Panc1 (cell line): ENCODE measurements around the gene HMGCS2. TPM values are rescaled to one million over a fixed set of nuclear protein-coding genes. Genes with fewer than 3 reads are reported as not detected.

Experiments used
- ATAC-seq: fragments of 200-7000 bp; cut with Tn5 transposase; 2 replicates; pipeline ENCODE4 v1.9.1; 2020; ENCODE audit warnings: mild to moderate bottlenecking, moderate library complexity
- BruUV-seq: library from RNA; stranded (reverse); fragments of 400-500 nt; replicated peaks from 2 replicates; lab custom pipeline; 2021; lab: Mats Ljungman, UMichigan
- CTCF ChIA-PET: fragments of 300-600 bp; sonication (Branson Sonifier 250); formaldehyde crosslinking; loops from one replicate; lab custom pipeline; 2022; ENCODE audit warnings: antibody characterized with exemption; lab: Charles Lee
- POLR2A ChIA-PET: fragments of 300-600 bp; sonication (Branson Sonifier 250); formaldehyde crosslinking; loops from one replicate; lab custom pipeline; 2022; ENCODE audit warnings: antibody characterized with exemption; lab: Charles Lee
- DNase-seq: peaks from one replicate; pipeline ENCODE4 v3.0.0-alpha.2; 2010; ENCODE audit warnings: low read depth, low spot score
- H3K27ac ChIP-seq: 2 replicates; pipeline ENCODE4 v1.5.1; 2011; ENCODE audit warnings: mild to moderate bottlenecking, low read length, inconsistent platforms
- H3K27me3 ChIP-seq: fragments of 200-500 bp; sonication (Bioruptor generic); 2 replicates; pipeline ENCODE4 v1.6.0; 2014; ENCODE audit warnings: low read length, inconsistent platforms; ENCODE audit not compliant: control insufficient read depth, insufficient read depth
- H3K36me3 ChIP-seq: fragments of 200-500 bp; sonication (Bioruptor generic); 2 replicates; pipeline ENCODE4 v1.5.1; 2014; ENCODE audit warnings: inconsistent platforms, mild to moderate bottlenecking, low read length, moderate library complexity; ENCODE audit not compliant: control insufficient read depth, insufficient read depth
- H3K4me1 ChIP-seq: 2 replicates; pipeline ENCODE4 v1.5.1; 2011; ENCODE audit warnings: inconsistent platforms, mild to moderate bottlenecking, low read length, moderate library complexity; ENCODE audit not compliant: control insufficient read depth, insufficient read depth
- H3K4me3 ChIP-seq, 2 experiments: 2 replicates each; pipeline ENCODE4 v1.5.1; 2011 to 2012; ENCODE audit warnings: low read depth in 2 of 2, low read length in 2 of 2, mild to moderate bottlenecking in 2 of 2, inconsistent platforms in 1 of 2, moderate library complexity in 1 of 2
- H3K9me3 ChIP-seq: fragments of 200-500 bp; sonication (Bioruptor generic); 2 replicates; pipeline ENCODE4 v1.5.1; 2014; ENCODE audit warnings: low read depth, mild to moderate bottlenecking, inconsistent platforms, low read length, moderate library complexity; ENCODE audit not compliant: control insufficient read depth, insufficient read depth
- POLR2AphosphoS5 ChIP-seq: IDR thresholded peaks from 2 replicates; pipeline ENCODE4 v1.6.1; 2012; ENCODE audit warnings: mild to moderate bottlenecking, low read depth, low read length, moderate library complexity
- SIN3A ChIP-seq: IDR thresholded peaks from 2 replicates; pipeline ENCODE4 v1.6.1; 2012; ENCODE audit warnings: low read depth, mild to moderate bottlenecking, low read length, moderate library complexity, borderline replicate concordance; ENCODE audit not compliant: insufficient read depth
- TCF7L2 ChIP-seq: IDR thresholded peaks from 2 replicates; pipeline ENCODE4 v1.6.1; 2011; ENCODE audit warnings: mild to moderate bottlenecking, low read depth, low read length, inconsistent platforms
- in situ Hi-C: cut with HindIII; loops from 2 replicates; pipeline ENCODE4 v1.10.0; 2016; ENCODE audit warnings: low sequenced_read_pairs, low pct_unique_long_range_greater_than_20kb
- intact Hi-C: fragments of 100-400 bp; cut with micrococcal nuclease; formaldehyde crosslinking; loops from one replicate; pipeline ENCODE4 v1.10.0; 2022; ENCODE audit not compliant: unreplicated experiment
- total RNA-seq: library from RNA; stranded (reverse); gene quantifications from one replicate; pipeline ENCODE4 v1.2.1, GENCODE V29; 2021; ENCODE audit not compliant: unreplicated experiment
- TF ChIP-seq, protein P1 (sequence below), 2 experiments: IDR thresholded peaks; 2 replicates each; pipeline ENCODE4 v1.6.1; 2011 to 2012; ENCODE audit warnings: low read depth in 2 of 2, control low read depth in 1 of 2, low read length in 1 of 2, mild to moderate bottlenecking in 1 of 2, moderate library complexity in 1 of 2; ENCODE audit not compliant: insufficient read depth in 1 of 2
- TF ChIP-seq, protein P2 (sequence below): fragments of 450-650 bp; IDR thresholded peaks from 2 replicates; pipeline ENCODE4 v1.5.1; 2017; ENCODE audit warnings: mild to moderate bottlenecking

The HMGCS2 gene
- total RNA-seq, 1 experiment from 2014 or later, result 0.33 TPM

DNA sequence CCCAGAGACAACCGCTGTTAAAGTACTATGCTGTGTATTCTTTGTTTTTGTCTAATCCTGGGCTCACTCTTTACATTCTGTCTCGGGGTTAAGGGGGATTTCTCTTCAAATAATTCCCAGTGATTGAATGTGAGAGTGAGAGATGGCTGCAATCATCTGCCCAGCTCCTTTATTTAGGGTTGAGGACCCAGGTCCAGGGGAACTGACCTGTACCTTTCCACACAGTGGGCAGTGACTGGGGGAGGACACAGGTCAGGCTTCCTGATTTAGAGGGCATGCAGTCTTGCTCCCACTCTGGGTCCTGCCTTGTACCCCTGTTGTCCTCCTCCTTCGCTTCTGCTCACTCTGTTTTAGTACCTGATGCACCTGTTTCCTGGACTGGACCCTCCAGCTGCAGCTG lies 35.0 kb downstream of the HMGCS2 start:
- no peaks in the 10 kb centered on the region for H3K9me3 ChIP-seq
- H3K4me1 ChIP-seq, result no peaks in the 10 kb centered on the region
- no peak overlapping the region for H3K4me3 ChIP-seq
- CTCF ChIA-PET, result interaction anchor here (1.2 kb wide), 1 partner anchor 58 kb away, joined by 3 read pairs; no protein-coding TSS in a partner anchor
- peaks cover 7% of the 10 kb centered on the region for H3K36me3 ChIP-seq
- TF ChIP-seq TCF7L2 (no peak), POLR2AphosphoS5 (no peak), SIN3A (no peak)
- TF ChIP-seq, protein P1, sequence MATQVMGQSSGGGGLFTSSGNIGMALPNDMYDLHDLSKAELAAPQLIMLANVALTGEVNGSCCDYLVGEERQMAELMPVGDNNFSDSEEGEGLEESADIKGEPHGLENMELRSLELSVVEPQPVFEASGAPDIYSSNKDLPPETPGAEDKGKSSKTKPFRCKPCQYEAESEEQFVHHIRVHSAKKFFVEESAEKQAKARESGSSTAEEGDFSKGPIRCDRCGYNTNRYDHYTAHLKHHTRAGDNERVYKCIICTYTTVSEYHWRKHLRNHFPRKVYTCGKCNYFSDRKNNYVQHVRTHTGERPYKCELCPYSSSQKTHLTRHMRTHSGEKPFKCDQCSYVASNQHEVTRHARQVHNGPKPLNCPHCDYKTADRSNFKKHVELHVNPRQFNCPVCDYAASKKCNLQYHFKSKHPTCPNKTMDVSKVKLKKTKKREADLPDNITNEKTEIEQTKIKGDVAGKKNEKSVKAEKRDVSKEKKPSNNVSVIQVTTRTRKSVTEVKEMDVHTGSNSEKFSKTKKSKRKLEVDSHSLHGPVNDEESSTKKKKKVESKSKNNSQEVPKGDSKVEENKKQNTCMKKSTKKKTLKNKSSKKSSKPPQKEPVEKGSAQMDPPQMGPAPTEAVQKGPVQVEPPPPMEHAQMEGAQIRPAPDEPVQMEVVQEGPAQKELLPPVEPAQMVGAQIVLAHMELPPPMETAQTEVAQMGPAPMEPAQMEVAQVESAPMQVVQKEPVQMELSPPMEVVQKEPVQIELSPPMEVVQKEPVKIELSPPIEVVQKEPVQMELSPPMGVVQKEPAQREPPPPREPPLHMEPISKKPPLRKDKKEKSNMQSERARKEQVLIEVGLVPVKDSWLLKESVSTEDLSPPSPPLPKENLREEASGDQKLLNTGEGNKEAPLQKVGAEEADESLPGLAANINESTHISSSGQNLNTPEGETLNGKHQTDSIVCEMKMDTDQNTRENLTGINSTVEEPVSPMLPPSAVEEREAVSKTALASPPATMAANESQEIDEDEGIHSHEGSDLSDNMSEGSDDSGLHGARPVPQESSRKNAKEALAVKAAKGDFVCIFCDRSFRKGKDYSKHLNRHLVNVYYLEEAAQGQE (IDR thresholded peaks at IDR 0.05; ENCODE audit: insufficient read depth in 1 of 2, low read depth in 2 of 2, low read length in 1 of 2), result no peak
- TF ChIP-seq, protein P2, sequence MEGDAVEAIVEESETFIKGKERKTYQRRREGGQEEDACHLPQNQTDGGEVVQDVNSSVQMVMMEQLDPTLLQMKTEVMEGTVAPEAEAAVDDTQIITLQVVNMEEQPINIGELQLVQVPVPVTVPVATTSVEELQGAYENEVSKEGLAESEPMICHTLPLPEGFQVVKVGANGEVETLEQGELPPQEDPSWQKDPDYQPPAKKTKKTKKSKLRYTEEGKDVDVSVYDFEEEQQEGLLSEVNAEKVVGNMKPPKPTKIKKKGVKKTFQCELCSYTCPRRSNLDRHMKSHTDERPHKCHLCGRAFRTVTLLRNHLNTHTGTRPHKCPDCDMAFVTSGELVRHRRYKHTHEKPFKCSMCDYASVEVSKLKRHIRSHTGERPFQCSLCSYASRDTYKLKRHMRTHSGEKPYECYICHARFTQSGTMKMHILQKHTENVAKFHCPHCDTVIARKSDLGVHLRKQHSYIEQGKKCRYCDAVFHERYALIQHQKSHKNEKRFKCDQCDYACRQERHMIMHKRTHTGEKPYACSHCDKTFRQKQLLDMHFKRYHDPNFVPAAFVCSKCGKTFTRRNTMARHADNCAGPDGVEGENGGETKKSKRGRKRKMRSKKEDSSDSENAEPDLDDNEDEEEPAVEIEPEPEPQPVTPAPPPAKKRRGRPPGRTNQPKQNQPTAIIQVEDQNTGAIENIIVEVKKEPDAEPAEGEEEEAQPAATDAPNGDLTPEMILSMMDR, result no peak
- intact Hi-C loops (no loop called here), in situ Hi-C loops (no loop called here)
- ATAC-seq, result no peak
- POLR2A ChIA-PET, result no interaction called here
- no peak for DNase-seq
- no peak overlapping the region for H3K27ac ChIP-seq
- no TSS peak for BruUV-seq
- H3K27me3 ChIP-seq, result no peaks in the 10 kb centered on the region

DNA sequence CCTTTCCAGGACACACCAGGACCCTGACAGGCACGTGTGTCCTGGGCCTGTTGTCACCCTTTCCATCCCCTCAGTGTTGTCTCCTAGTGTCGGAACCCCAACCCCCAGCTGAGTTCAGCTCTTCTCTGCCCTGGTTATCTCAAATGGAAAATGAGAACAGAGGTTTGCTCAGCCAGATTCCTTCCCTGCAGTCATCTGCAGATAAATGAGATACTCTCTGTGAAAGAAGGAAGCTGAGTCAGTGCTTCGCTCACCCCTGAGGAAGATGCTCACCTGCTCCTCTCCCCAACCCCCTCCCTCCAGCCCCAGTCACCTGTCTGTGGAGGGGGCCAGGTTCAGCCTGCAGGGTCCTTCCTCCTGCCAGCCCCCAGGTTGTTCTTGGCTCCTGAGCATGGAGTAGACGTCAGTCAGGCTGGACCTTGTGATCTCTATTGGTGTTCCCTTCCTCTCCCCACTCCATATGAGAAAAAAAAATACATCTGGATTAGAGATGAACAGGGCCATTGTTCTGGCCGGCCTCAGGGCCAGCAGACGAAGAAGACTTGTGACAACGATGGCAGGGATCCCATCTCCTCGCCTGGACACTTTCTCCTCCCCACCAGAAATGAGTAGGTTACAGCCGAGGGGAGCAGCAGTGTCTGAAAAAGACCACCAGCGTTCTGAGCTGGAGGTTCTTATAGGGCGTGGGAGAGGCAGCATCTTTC lies 36.1 kb downstream of the HMGCS2 start:
- ATAC-seq, result no peak
- no TSS peak for BruUV-seq
- POLR2A ChIA-PET, result no interaction called here
- CTCF ChIA-PET, result interaction anchor here (0.6 kb wide), 1 partner anchor 82 kb away, joined by 3 read pairs; no protein-coding TSS in a partner anchor
- no peak overlapping the region for H3K4me3 ChIP-seq
- no peaks in the 10 kb centered on the region for H3K27me3 ChIP-seq
- no peaks in the 10 kb centered on the region for H3K4me1 ChIP-seq
- H3K27ac ChIP-seq, result no peak overlapping the region
- in situ Hi-C loops, result no loop called here
- peaks cover 7% of the 10 kb centered on the region for H3K36me3 ChIP-seq
- DNase-seq, result no peak
- intact Hi-C loops, result no loop called here
- no peaks in the 10 kb centered on the region for H3K9me3 ChIP-seq
- TF ChIP-seq, protein P2, result no peak
- TF ChIP-seq, protein P1 (IDR thresholded peaks at IDR 0.05; ENCODE audit: insufficient read depth in 1 of 2, low read depth in 2 of 2, low read length in 1 of 2), result no peak
- TF ChIP-seq SIN3A, result no peak
- TF ChIP-seq TCF7L2, result no peak
- TF ChIP-seq POLR2AphosphoS5, result no peak
